NCI-H2196 (cell line): ENCODE measurements around the gene ATF3.
"Not testable (repeated sequence)": the region's sequence is repeated elsewhere in the genome, so short reads cannot be mapped to it uniquely, and the experiment has no call there.

Experiments used
- DNase-seq: peaks from one replicate; lab custom pipeline; 2025; ENCODE audit not compliant: unreplicated experiment; lab: John Stamatoyannopoulos, UW

ATF3 gene

DNA sequence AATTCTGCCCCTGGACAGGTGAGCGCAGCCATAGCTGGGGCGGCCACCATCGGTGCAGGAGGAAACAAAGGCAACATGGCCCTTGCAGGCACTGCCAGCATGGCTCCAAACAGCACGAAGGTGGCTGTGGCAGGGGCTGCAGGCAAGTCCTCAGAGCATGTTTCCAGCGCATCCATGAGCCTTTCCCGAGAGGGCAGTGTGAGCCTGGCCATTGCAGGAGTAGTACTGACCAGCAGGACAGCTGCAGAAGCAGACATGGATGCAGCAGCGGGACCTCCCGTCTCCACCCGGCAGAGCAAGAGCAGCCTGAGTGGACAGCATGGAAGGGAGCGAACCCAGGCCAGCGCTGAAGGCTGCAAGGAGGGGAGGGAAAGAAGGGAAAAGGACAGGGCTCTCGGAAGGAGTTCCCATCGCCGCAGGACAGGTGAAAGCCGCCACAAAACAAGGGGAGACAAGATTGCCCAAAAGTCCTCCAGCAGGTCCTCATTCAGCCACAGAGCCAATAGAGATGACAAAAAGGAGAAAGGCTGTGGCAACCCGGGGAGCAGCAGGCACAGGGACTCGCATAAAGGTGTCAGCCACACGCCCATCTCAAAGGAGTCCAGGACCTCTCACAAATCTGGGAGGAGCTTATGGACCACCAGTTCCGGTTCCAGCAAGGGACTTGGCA is 17.4 kb downstream of the ATF3 start:
- DNase-seq: no peak

DNA sequence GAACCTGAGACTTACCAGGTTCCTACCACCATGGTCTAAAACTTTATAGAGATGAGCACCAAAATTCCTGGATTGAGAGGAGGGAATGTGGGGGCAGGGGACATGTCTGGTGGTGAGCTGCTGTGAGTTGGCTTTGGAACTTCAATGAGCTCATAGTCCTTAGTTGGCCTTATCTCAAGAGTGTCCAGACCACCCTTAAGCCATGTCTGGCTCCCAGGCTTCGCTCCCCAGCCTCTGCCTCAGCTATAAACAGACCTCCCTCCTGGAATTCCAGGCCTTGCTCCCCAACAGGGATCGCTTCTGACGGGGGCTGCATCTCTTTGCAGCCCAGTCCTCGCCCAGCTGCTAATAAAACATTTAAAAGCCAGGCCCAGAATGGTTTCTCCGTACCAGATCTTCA is 19.5 kb downstream of the ATF3 start:
- DNase-seq: no peak

DNA sequence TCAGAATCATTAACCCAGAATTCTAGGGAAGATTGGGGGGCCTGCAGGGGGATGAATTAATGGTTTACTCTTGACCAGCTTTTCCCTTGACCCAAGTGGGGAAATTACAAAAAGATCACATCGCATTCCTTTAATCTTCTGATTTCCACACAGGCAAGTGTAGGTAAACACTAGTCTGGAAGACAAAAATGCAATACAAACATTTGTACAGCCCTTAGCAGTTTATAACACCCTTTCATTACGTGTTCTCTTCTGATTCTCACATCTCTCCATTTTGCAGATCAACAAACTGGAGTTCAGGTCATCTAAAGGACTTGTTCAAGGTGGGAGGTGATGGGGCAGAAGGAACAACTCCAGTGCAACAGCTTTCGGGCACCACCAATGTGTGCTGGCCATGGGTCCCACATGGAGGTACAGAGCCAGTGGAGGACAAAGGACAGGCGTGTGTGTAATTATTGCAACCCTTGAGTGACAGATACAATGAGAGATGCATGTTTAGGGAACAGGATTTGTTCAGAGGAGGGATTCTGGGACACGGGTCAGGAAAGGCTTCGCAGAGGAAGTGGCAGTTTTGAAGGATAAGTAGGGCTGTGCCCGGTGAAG is 20.4 kb downstream of the ATF3 start:
- no peak for DNase-seq

- no peak for DNase-seq
Measured at GRCh38 chr1:212629450-212630157, 21.0 kb downstream of the ATF3 start.

DNA sequence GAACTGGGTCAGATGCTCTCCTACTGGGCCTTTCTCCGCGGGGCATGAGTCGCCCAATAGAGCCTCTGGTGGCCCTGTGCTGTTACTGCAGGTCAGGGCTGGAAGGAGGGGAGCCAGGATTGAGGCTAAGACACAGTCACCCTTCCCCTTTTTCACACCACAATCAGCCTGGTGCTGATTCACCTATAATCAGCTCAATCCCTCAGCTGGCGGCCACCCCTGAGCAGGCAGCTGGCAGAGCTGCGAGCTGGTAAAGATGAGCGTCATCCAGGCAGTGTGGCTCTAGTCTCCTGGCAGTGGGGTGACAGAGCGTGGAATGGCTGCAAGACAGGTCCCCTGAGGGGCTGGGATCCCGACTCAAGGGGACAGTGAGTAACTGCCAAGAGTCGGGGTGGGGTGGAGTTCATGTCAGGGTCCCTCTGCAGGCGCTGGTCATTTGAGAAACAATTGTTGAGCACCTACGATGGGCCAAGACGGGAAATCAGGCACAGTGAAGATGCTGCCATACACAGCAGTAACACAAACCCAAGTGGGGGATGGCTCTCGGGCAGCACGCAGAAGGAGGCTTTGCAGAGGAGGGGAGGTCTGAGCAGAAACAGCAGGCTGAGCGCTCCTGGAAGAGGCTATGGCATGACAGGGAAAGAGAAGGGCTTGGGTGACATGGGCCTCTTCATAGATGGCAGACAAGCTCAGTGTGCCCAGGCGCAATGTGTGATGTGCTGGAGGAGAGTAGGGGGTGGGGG is 21.8 kb downstream of the ATF3 start:
- peak; percentile 28 for DNase-seq

DNA sequence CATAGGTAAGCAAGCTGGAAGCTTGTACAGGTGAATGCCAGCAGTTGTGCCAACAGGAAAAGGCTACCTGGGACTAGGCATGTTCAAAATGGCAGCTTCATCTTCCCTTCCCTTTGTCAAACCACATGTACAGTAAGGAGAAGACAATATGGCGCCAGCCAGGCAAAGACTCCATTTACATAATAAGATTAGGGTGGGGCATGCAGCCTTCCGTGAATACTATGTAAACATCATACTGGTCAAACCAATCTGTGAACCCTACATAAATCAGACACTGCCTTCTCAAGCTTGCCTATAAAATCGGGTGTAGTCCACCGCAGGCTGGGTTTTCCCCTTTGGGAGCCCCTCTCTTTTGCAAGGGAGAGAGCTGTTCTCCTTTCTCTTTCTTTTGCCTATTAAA is 24.6 kb downstream of the ATF3 start:
- DNase-seq: no peak

GRCh38 chr1:212634252-212634651 is 25.7 kb downstream of the ATF3 start:
- no peak for DNase-seq

GRCh38 chr1:212635141-212635631 is 26.6 kb downstream of the ATF3 start:
- DNase-seq: no peak

- DNase-seq: no peak
Measured at GRCh38 chr1:212637902-212638301, 29.3 kb downstream of the ATF3 start.

- no peak for DNase-seq
Measured at GRCh38 chr1:212638492-212639151, 30.1 kb downstream of the ATF3 start.

DNA sequence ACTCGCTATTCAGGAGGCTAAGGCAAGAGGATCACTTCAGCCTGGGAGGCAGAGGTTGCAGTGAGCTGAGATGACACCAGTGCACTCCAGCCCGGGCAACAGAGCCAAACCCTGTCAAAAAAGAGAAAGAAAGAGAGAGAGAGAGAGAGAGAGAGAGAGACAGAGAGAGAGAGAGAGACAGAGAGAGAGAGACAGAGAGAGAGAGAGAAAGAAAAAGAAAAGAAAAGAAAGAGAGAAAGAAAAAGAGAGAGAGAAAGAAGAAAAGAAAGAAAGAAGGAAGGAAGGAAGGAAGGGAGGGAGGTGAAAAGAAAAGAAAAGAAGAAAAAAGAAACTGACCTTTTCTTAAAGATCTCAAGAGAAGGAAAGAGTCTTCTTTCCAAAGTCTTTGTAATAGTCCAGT is 31.0 kb downstream of the ATF3 start:
- not testable (repeated sequence) for DNase-seq

DNA sequence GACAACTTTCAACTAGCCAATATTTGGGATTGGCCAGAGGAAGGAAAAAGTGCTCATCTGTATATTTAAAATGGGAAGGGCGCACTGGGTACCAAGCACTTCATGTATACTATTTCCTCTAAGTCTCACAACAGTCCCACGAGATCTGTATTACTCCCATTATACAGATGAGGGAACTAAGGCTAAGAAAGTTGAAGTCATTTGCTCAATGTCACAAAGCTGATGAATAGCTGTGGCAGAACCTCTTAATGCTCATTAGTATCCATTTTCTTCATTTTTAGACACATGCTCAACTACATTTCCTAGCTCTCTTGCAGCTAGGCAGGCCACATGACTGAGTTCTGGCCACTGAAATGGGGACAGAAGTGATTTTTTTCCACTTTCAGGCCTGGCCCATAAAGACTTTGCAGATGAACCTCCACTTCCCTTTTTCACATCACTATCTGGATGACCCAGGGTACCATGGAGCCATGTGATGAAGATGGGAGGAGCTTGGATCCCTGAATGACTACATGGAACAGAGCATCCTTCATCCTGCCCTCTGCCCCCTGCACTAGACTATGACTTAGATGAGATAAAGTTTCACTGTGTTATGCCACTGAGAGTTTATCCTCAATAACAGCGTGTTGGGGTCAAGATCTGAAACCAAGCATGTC is 31.8 kb downstream of the ATF3 start:
- no peak for DNase-seq

DNA sequence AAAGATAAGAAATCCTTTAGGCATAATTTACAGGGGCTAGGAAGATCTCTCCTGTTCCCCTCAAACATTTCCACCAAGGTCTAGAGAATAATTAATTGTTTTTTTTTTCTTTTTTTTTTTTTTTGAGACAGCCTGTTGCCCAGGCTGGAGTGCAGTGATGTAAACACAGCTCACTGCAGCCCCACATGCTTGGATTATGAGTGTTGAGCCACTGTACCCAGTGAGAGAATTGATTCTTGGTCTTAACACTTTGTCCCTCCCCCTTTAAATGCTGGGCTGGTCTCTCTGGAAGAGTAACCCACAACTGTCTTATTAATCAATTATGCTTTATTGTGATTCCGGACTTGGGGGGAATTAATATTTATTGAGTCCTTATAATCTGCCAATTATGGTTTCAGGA is 33.4 kb downstream of the ATF3 start:
- DNase-seq: no peak

DNA sequence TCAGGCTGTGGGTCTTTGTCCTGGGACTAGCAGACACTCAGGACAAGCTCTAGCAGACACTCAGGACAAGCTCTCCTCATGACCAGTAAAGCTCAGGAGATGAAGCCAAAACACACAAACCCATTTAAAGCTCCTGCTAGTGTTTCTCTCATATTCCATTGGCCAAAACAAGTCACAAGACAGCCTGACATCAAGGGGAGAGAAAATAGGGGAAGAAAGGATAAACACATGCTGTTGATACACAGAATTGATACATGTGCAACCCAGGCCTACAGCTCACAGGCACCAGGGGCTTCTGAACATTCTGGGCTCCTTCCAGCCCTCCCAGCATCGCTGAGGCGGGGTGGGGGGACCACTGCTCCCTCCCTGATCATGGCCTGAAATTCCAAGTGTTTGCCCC is 35.3 kb downstream of the ATF3 start:
- peak; percentile 32 for DNase-seq

- no peak for DNase-seq
Measured at GRCh38 chr1:212644866-212645545, 36.4 kb downstream of the ATF3 start.

- DNase-seq: no peak
Measured at GRCh38 chr1:212645546-212646543, 37.3 kb downstream of the ATF3 start.

DNA sequence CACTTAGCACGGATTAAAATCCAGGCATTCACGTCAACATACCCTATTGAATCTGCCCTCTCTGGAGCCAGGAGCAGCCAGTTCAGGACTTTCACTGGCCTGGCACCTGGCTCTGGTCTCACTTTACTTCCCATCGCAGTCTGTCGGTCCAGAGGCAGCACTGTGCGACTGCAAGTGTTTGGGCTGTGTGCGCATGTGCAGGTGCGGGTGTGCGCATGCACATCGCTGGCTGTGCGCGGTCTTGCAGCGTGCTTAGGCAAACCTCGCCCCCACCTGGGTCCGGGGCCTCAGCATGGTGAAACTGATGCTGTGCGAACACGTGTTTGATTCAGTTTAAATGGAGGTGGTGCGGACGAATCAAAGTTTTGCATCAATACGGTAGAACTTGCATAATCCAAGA is 38.0 kb downstream of the ATF3 start:
- no peak for DNase-seq

GRCh38 chr1:212647004-212647403 is 38.4 kb downstream of the ATF3 start:
- no peak for DNase-seq

- DNase-seq: no peak
Measured at GRCh38 chr1:212648431-212648830, 39.9 kb downstream of the ATF3 start.
